Urothelium cell line (cell line): ENCODE data around the gene KLHL13.

Experiments
- DNase-seq: peaks from one replicate; pipeline ENCODE4 v3.0.0; 2011; ENCODE audit warnings: low spot score, mixed read lengths
- FAIRE-seq: peaks from 2 replicates; lab custom pipeline; 2011; peaks lifted over from hg19 to GRCh38; lab: Jason Lieb, UNC

Gene KLHL13

DNA sequence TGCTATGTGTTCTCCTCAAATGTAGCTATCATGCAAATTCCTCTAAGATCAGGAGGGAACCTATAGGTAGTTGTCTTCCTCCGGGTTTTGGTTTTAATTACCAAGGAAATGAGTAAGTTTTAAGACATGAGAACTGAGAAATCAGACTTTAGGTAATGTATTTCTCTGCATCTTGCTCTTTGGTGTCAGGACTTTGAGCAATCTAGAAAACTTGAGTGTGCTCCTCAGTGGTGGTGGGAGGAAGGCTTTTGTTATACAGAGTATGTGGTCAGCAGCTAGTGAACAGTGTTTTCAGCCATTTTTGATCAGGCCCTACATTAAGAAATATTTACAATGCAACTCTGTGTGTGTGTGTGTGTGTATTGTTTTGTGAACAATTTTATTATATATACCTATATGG lies 224.1 kb downstream of the KLHL13 start:
- DNase-seq: no peak
- FAIRE-seq: no peak

DNA sequence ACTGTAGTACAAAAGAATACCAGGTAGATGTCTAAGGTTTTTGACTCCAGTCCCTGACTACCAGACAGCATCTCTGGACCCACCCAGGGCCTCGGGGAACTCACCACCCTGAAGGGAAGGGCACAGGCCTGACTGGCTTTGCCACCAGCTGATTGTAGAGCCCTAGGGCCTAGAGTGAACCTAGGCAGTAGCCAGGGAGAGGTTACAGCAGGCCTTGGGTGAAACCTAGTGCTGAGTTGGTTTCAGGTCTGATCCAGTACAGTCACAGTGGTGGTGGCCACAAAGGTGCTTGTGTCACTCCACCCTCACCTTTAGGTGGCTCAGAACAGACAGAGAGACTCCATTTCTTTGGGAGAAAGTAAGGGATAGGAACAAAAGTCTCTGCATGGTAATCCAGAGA lies 244.8 kb downstream of the KLHL13 start:
- DNase-seq: no peak
- FAIRE-seq: no peak

DNA sequence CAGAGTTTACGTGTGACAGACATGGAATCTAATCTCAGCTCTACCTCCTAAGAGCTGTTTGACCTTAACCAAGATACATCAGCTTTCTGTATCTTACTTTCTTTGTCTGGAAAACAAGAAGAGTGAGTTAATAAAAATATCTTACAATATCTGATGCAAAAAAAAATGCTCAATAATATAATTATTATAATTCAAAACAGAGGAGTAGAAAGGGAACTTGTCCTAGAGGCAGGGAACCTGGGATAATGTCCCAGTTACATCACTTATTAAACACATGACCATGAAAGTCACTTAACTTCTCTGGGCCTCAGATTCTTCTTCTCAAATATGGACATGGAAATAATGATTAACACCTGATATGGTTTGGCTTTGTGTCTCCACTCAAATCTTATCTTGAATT lies 256.1 kb downstream of the KLHL13 start:
- no peak for FAIRE-seq
- no peak for DNase-seq

DNA sequence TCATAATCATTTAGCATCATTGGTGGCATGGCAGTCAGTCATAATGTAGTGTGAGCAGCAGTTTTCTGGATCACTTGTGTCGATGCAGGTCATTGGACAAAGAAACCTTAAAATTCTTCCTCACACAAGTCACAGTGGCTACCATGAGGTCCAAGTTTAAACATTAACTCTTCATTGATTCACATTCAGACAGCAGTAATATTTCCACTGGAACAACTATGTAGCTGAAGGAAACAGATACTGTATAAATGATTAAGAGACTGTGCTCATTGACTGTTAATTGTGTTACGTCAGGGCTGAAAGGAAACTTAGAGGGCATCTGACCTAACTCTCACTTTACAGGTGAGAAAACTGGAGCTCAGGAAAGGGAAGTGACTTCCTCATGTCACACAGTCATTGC lies 261.8 kb downstream of the KLHL13 start:
- FAIRE-seq (no peak), DNase-seq (no peak)

DNA sequence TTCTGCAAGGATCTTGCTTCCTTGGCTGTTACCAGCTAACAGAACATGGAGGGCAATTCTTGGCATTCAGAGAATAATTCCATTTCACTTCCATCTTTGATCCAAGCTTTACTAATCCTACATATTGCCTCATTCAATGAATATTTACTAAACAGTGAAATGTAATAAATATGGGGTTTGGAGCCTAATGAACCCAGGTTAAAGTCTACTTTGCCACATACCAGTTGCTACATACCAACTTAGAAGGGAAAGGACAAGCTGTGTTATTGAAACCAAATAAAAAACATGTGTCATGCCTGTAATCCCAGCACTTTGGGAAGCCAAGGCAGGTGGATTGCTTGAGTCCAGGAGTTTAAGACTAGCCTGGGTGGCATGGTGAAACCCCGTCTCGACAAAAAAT lies 265.6 kb downstream of the KLHL13 start:
- no peak for DNase-seq
- no peak for FAIRE-seq
